Neural crest cell (in vitro differentiated cells): ENCODE measurements around the gene ZDHHC1. TPM values are rescaled to one million over a fixed set of nuclear protein-coding genes. Genes with fewer than 3 reads are reported as not detected.

ENCODE experiments used
- DNase-seq: peaks from one replicate; pipeline ENCODE4 v3.0.0; 2021; ENCODE audit warnings: low read depth, mixed read lengths, low spot score
- H3K27ac Mint-ChIP-seq: one replicate; pipeline ENCODE4 v1.8.0; 2021; ENCODE audit warnings: mild to moderate bottlenecking, mixed read lengths; ENCODE audit not compliant: unreplicated experiment
- H3K27me3 Mint-ChIP-seq: 2 replicates; pipeline ENCODE4 v1.8.0; 2021; ENCODE audit warnings: low read depth, mild to moderate bottlenecking, mixed read lengths
- H3K36me3 Mint-ChIP-seq: 2 replicates; pipeline ENCODE4 v1.8.0; 2021; ENCODE audit warnings: low read depth, mild to moderate bottlenecking, mixed read lengths
- H3K4me1 Mint-ChIP-seq: 2 replicates; pipeline ENCODE4 v1.8.0; 2021; ENCODE audit warnings: mixed read lengths
- H3K4me3 Mint-ChIP-seq: one replicate; pipeline ENCODE4 v1.8.0; 2021; ENCODE audit warnings: mild to moderate bottlenecking, mixed read lengths
- H3K9me3 Mint-ChIP-seq: 2 replicates; pipeline ENCODE4 v1.8.0; 2021; ENCODE audit warnings: mixed read lengths
- CTCF ChIP-seq: fragments of 200-600 bp; sonication (generic); conservative IDR thresholded peaks from 2 replicates; pipeline ENCODE4 v1.5.0; 2021; ENCODE audit warnings: antibody characterized with exemption, mild to moderate bottlenecking
- total RNA-seq: library from RNA; stranded (reverse); gene quantifications from 2 replicates; pipeline ENCODE4 v1.2.1, GENCODE V29; 2021

ZDHHC1 gene
- total RNA-seq, 1 donor from 2014 or later = 10.2 TPM

DNA sequence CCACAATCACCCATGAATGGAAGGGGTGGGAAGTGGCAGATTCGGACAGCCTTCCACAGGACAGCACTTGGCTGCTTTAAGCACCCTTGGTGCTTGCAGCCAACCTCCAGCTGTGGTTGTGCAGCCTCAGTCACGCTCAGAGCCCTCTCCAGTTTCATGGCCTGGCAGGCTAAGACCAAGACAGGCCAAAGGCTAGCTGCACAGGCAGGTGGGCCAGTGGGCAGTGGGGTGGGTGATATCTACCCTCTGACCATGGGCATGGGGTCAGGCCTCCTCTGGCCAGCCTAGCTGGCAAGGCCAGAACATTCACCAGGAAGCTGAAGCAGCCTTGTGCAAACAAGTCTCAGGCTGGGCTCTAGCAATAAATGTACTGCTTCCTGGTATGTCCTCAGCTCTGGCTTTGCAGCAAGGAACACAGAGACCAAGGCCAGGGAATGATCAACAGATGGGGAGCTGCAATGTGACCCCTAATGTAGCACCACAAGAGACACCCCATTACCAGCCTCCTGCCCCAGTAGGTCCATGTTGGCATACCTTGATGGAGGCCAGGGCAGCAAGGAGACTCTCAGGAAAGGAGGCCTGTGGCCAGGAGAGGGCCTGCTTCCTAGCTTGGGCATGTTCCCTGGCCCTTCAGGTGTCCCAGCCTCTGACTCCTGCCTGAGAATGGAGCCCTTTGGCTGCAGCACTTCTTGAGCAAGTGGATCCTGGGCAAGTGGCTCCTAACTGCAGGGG is 35.6 kb upstream of the ZDHHC1 start:
- TF ChIP-seq CTCF = no peak
- Mint-ChIP-seq H3K9me3 (no peaks in the 10 kb centered on the region), H3K4me3 (no peak overlapping the region), H3K27ac (no peak overlapping the region), H3K4me1 (peaks cover 14% of the 10 kb centered on the region), H3K36me3 (no peaks in the 10 kb centered on the region), H3K27me3 (no peaks in the 10 kb centered on the region)
- no peak for DNase-seq

DNA sequence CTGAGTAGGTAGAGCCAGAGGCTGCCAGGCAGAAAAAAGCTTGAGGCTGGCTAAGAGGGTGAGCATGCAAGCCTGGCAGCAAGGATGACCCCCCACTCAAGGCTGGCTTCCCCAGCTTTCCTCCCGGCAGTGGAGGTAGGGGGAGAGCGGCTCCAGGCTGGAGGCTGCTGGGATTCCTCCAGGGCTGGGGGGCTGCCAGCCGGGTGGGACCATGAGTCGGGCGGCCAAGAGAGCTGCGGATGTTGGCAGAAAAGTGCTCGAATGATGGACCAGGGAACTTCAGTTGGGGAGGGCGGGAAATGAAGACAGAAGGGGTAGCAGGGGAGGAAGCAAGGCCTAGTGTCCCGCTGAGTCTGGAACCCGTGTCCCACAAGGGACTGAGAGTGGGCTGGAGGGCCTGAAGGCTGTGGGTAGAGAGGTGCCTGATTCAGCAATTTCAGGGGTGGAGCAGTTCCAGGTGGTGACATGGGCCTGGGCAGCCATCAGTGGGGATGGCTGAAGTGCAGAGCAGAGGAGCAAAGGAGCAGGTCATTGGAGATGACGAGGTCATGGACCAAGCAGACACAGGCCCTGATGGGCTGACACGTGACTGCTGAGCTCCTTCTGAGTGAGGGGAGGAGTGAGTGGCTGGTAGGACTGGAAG is 34.9 kb upstream of the ZDHHC1 start:
- Mint-ChIP-seq H3K4me3 (no peak overlapping the region), H3K27me3 (no peaks in the 10 kb centered on the region), H3K4me1 (peaks cover 21% of the 10 kb centered on the region), H3K36me3 (no peaks in the 10 kb centered on the region), H3K27ac (no peak overlapping the region), H3K9me3 (no peaks in the 10 kb centered on the region)
- no peak for TF ChIP-seq CTCF
- no peak for DNase-seq

DNA sequence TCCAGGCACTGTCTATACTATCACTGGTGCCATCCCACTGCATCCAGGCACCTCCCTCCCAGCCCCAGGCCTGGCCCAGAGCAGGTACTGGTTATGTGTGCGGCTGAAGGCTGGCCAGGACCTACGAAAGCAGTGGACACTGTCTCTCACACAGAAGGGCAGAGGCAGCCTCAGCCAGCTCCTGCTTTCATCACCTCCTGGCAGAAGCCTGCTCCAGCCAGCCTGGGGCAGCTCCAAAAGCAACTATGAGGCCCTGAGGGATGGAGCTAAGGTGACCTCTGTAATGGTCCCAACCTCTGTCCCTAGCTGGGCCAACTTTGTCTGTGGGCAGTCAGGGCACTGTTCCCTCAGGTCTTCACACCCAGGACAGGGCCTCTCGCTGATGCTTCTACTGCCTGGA is 33.5 kb upstream of the ZDHHC1 start:
- DNase-seq = no peak
- Mint-ChIP-seq H3K27ac (peak overlapping the region; percentile 27), H3K4me3 (no peak overlapping the region), H3K36me3 (no peaks in the 10 kb centered on the region), H3K4me1 (peaks cover 18% of the 10 kb centered on the region), H3K9me3 (no peaks in the 10 kb centered on the region), H3K27me3 (no peaks in the 10 kb centered on the region)
- no peak for TF ChIP-seq CTCF

- DNase-seq = no peak
- TF ChIP-seq CTCF = no peak
- Mint-ChIP-seq H3K4me1 (peaks cover 14% of the 10 kb centered on the region), H3K36me3 (no peaks in the 10 kb centered on the region), H3K9me3 (no peaks in the 10 kb centered on the region), H3K27ac (peak overlapping the region; percentile 27), H3K27me3 (no peaks in the 10 kb centered on the region), H3K4me3 (no peak overlapping the region)
Measured at GRCh38 chr16:67449336-67449735, 33.1 kb upstream of the ZDHHC1 start.

- no peak overlapping the region for H3K4me3 Mint-ChIP-seq
- no peak overlapping the region for H3K27ac Mint-ChIP-seq
- DNase-seq = no peak
- H3K36me3 Mint-ChIP-seq = no peaks in the 10 kb centered on the region
- TF ChIP-seq CTCF = no peak
- H3K4me1 Mint-ChIP-seq = peaks cover 7% of the 10 kb centered on the region
- no peaks in the 10 kb centered on the region for H3K9me3 Mint-ChIP-seq
- H3K27me3 Mint-ChIP-seq = no peaks in the 10 kb centered on the region
Measured at GRCh38 chr16:67448580-67448979, 32.3 kb upstream of the ZDHHC1 start.
